H9 (cell line): ENCODE measurements around the gene TMEM129. TPM values are rescaled to one million over a fixed set of nuclear protein-coding genes. Genes with fewer than 3 reads are reported as not detected.

Experiments
- DNase-seq: peaks from one replicate; pipeline ENCODE4 v3.0.0-alpha.2; 2017
- H2AFZ ChIP-seq: one replicate; pipeline ENCODE4 v1.6.1; 2013; ENCODE audit warnings: mild to moderate bottlenecking, low read length, control low read depth, moderate library complexity
- H2AK5ac ChIP-seq: 2 replicates; pipeline ENCODE4 v1.6.1; 2013; ENCODE audit warnings: low read length, control low read depth, mixed read lengths; ENCODE audit not compliant: insufficient read length
- H2BK120ac ChIP-seq: one replicate; pipeline ENCODE4 v1.6.1; 2013; ENCODE audit warnings: low read depth, mild to moderate bottlenecking, low read length, control low read depth, inconsistent platforms; ENCODE audit not compliant: poor library complexity, severe bottlenecking
- H2BK12ac ChIP-seq: 2 replicates; pipeline ENCODE4 v1.6.1; 2013; ENCODE audit warnings: low read length, control low read depth, mixed read lengths, low read depth; ENCODE audit not compliant: insufficient read length
- H2BK15ac ChIP-seq: 2 replicates; pipeline ENCODE4 v1.6.1; 2013; ENCODE audit warnings: low read depth, low read length, control low read depth
- H2BK20ac ChIP-seq: one replicate; pipeline ENCODE4 v1.6.1; 2013; ENCODE audit warnings: low read depth, mild to moderate bottlenecking, low read length, control low read depth, inconsistent platforms; ENCODE audit not compliant: poor library complexity, severe bottlenecking
- H2BK5ac ChIP-seq: 2 replicates; pipeline ENCODE4 v1.6.1; 2013; ENCODE audit warnings: low read length, control low read depth, mixed read lengths; ENCODE audit not compliant: insufficient read length
- H3K14ac ChIP-seq: 2 replicates; pipeline ENCODE4 v1.6.1; 2013; ENCODE audit warnings: low read length, control low read depth; ENCODE audit not compliant: insufficient read depth
- H3K18ac ChIP-seq: 2 replicates; pipeline ENCODE4 v1.6.1; 2013; ENCODE audit warnings: low read depth, mild to moderate bottlenecking, mixed read lengths, low read length, control low read depth; ENCODE audit not compliant: insufficient read length
- H3K23ac ChIP-seq: 2 replicates; pipeline ENCODE4 v1.6.1; 2013; ENCODE audit warnings: low read length, control low read depth, mixed read lengths, low read depth; ENCODE audit not compliant: insufficient read length
- H3K23me2 ChIP-seq: 2 replicates; pipeline ENCODE4 v1.6.1; 2013; ENCODE audit warnings: low read depth, mild to moderate bottlenecking, mixed read lengths, low read length, control low read depth; ENCODE audit not compliant: insufficient read length, poor library complexity, severe bottlenecking
- H3K27ac ChIP-seq: 2 replicates; pipeline ENCODE4 v1.5.1; 2013; ENCODE audit warnings: low read length, control low read depth, mixed read lengths, low read depth; ENCODE audit not compliant: insufficient read length
- H3K27me3 ChIP-seq: 2 replicates; pipeline ENCODE4 v1.6.1; 2013; ENCODE audit warnings: low read length, control low read depth, inconsistent platforms; ENCODE audit not compliant: insufficient read depth
- H3K4ac ChIP-seq: 2 replicates; pipeline ENCODE4 v1.6.1; 2013; ENCODE audit warnings: low read depth, mild to moderate bottlenecking, control low read depth, inconsistent platforms, low read length, moderate library complexity
- H3K4me1 ChIP-seq: 2 replicates; pipeline ENCODE4 v1.6.1; 2013; ENCODE audit warnings: low read length, control low read depth, inconsistent platforms; ENCODE audit not compliant: insufficient read depth
- H3K4me2 ChIP-seq: 2 replicates; pipeline ENCODE4 v1.6.1; 2013; ENCODE audit warnings: low read length, control low read depth, mixed read lengths; ENCODE audit not compliant: insufficient read length, insufficient read depth
- H3K56ac ChIP-seq: 2 replicates; pipeline ENCODE4 v1.6.1; 2013; ENCODE audit warnings: low read depth, mild to moderate bottlenecking, mixed read lengths, low read length, control low read depth; ENCODE audit not compliant: insufficient read length
- H3K79me1 ChIP-seq: 2 replicates; pipeline ENCODE4 v1.6.1; 2013; ENCODE audit warnings: low read depth, mild to moderate bottlenecking, moderate library complexity, low read length, control low read depth, inconsistent platforms; ENCODE audit not compliant: insufficient read depth, poor library complexity, severe bottlenecking
- H3K79me2 ChIP-seq: 2 replicates; pipeline ENCODE4 v1.6.1; 2013; ENCODE audit warnings: low read length, control low read depth, inconsistent platforms; ENCODE audit not compliant: insufficient read depth
- H3K9ac ChIP-seq: 2 replicates; pipeline ENCODE4 v1.6.1; 2013; ENCODE audit warnings: low read length, control low read depth, mixed read lengths; ENCODE audit not compliant: insufficient read length; ENCODE audit errors: extremely low read depth
- H3K9me3 ChIP-seq: one replicate; pipeline ENCODE4 v1.6.1; 2013; ENCODE audit warnings: low read depth, low read length, inconsistent platforms; ENCODE audit not compliant: control insufficient read depth
- H3T11ph ChIP-seq: one replicate; pipeline ENCODE4 v1.6.1; 2013; ENCODE audit warnings: mild to moderate bottlenecking, low read length, control low read depth, inconsistent platforms
- H4K20me1 ChIP-seq: one replicate; pipeline ENCODE4 v1.6.1; 2013; ENCODE audit not compliant: control insufficient read depth, insufficient read length, insufficient read depth
- H4K5ac ChIP-seq: 2 replicates; pipeline ENCODE4 v1.6.1; 2013; ENCODE audit warnings: low read depth, mild to moderate bottlenecking, mixed read lengths, low read length, control low read depth; ENCODE audit not compliant: insufficient read length
- H4K8ac ChIP-seq: replicated peaks from 2 replicates; pipeline ENCODE4 v1.6.1; 2013; ENCODE audit warnings: low read length, control low read depth, mixed read lengths, low read depth; ENCODE audit not compliant: insufficient read length
- H4K91ac ChIP-seq: 2 replicates; pipeline ENCODE4 v1.6.1; 2013; ENCODE audit warnings: low read depth, mild to moderate bottlenecking, moderate library complexity, mixed read lengths, low read length, control low read depth; ENCODE audit not compliant: insufficient read length
- H3K27ac Mint-ChIP-seq, 3 experiments: 2 replicates in 2 of 3; 3 replicates in 1 of 3; pipeline ENCODE4 v1.8.0; 2020 to 2021; ENCODE audit warnings: mixed read lengths in 3 of 3, mild to moderate bottlenecking in 1 of 3, moderate library complexity in 1 of 3
- H3K27me3 Mint-ChIP-seq: 2 replicates; pipeline ENCODE4 v1.8.0; 2021; ENCODE audit warnings: low read depth, mild to moderate bottlenecking, moderate library complexity, mixed read lengths
- H3K36me3 Mint-ChIP-seq, 3 experiments: 2 replicates in 2 of 3; 3 replicates in 1 of 3; pipeline ENCODE4 v1.8.0; 2020 to 2021; ENCODE audit warnings: low read depth in 3 of 3, mixed read lengths in 3 of 3; ENCODE audit not compliant: insufficient read depth in 1 of 3
- H3K4me1 Mint-ChIP-seq, 2 experiments: 2 replicates each; pipeline ENCODE4 v1.8.0; 2020; ENCODE audit warnings: mixed read lengths in 2 of 2
- H3K4me3 Mint-ChIP-seq, 2 experiments: 2 replicates in 1 of 2; 3 replicates in 1 of 2; pipeline ENCODE4 v1.8.0; 2020 to 2021; ENCODE audit warnings: mild to moderate bottlenecking in 2 of 2, mixed read lengths in 2 of 2, moderate library complexity in 1 of 2
- H3K9me3 Mint-ChIP-seq, 2 experiments: 2 replicates in 1 of 2; 3 replicates in 1 of 2; pipeline ENCODE4 v1.8.0; 2020; ENCODE audit warnings: mild to moderate bottlenecking in 2 of 2, mixed read lengths in 2 of 2, moderate library complexity in 1 of 2
- WGBS: extraction: QIAGEN DNeasy Blood & Tissue Kit; methylation state at CpG from one replicate; pipeline ENCODE4 v1.1.7; 2013; ENCODE audit warnings: missing lambda C conversion rate, low lambda C conversion rate, mixed read lengths; ENCODE audit not compliant: insufficient read length; ENCODE audit errors: extremely low coverage; 5-methylcytosine and 5-hydroxymethylcytosine counted together
- total RNA-seq: library from RNA; stranded (reverse); gene quantifications from 2 replicates; pipeline ENCODE4 v1.2.1, GENCODE V29; 2021
- TF ChIP-seq, protein P1 (sequence below): fragments of 200-600 bp; sonication (generic); conservative IDR thresholded peaks from 3 replicates; pipeline ENCODE4 v1.8.0; 2021; ENCODE audit warnings: antibody characterized with exemption, mild to moderate bottlenecking

The TMEM129 gene
- total RNA-seq, 1 experiment from 2014 or later: 27.3 TPM

GRCh38 chr4:1668488-1668840 lies 52.7 kb downstream of the TMEM129 start:
- H3K56ac ChIP-seq: no peak overlapping the region
- H3K4ac ChIP-seq: no peak overlapping the region
- no peak overlapping the region for H2BK5ac ChIP-seq
- H3K14ac ChIP-seq: no peak overlapping the region
- no peaks in the 10 kb centered on the region for H3K23me2 ChIP-seq
- no peak overlapping the region for H4K91ac ChIP-seq
- no peaks in the 10 kb centered on the region for H3K79me1 ChIP-seq
- H3K27me3 ChIP-seq: no peaks in the 10 kb centered on the region
- Mint-ChIP-seq H3K9me3 (no peaks in the 10 kb centered on the region), H3K27me3 (no peaks in the 10 kb centered on the region; the same call in none of the 2 replicates), H3K36me3 (0 out of 7 replicates have a peak, but pooled peaks cover 0 to 2% (median 0%) of the 10 kb centered on the region in 3 experiments), H3K4me1 (peaks cover 7 to 11% of the 10 kb centered on the region in 2 experiments), H3K4me3 (no peak overlapping the region), H3K27ac (no peak overlapping the region)
- H3K9me3 ChIP-seq: no peaks in the 10 kb centered on the region
- H3K23ac ChIP-seq: no peak overlapping the region
- no peak overlapping the region for H4K5ac ChIP-seq
- no peaks in the 10 kb centered on the region for H3K79me2 ChIP-seq
- H2BK15ac ChIP-seq: no peak overlapping the region
- WGBS: no CpG with 5 or more reads among the region's 8 CpGs
- no peak overlapping the region for H3T11ph ChIP-seq
- no peak overlapping the region for H3K9ac ChIP-seq
- no peaks in the 10 kb centered on the region for H3K4me1 ChIP-seq
- H2BK120ac ChIP-seq: no peak overlapping the region
- peak; percentile 28 for DNase-seq
- no peak overlapping the region for H2AFZ ChIP-seq
- H3K4me2 ChIP-seq: no peak overlapping the region
- H2AK5ac ChIP-seq: no peak overlapping the region
- H2BK20ac ChIP-seq: no peak overlapping the region
- TF ChIP-seq, protein P1, sequence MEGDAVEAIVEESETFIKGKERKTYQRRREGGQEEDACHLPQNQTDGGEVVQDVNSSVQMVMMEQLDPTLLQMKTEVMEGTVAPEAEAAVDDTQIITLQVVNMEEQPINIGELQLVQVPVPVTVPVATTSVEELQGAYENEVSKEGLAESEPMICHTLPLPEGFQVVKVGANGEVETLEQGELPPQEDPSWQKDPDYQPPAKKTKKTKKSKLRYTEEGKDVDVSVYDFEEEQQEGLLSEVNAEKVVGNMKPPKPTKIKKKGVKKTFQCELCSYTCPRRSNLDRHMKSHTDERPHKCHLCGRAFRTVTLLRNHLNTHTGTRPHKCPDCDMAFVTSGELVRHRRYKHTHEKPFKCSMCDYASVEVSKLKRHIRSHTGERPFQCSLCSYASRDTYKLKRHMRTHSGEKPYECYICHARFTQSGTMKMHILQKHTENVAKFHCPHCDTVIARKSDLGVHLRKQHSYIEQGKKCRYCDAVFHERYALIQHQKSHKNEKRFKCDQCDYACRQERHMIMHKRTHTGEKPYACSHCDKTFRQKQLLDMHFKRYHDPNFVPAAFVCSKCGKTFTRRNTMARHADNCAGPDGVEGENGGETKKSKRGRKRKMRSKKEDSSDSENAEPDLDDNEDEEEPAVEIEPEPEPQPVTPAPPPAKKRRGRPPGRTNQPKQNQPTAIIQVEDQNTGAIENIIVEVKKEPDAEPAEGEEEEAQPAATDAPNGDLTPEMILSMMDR: no peak
- H3K18ac ChIP-seq: no peak overlapping the region
- H4K8ac ChIP-seq: no peak overlapping the region
- H2BK12ac ChIP-seq: no peak overlapping the region
- H4K20me1 ChIP-seq: no peaks in the 10 kb centered on the region
- H3K27ac ChIP-seq: no peak overlapping the region
